ENCODE results near the gene CDC42BPG. TPM values are rescaled to one million over a fixed set of nuclear protein-coding genes. Genes with fewer than 3 reads are reported as not detected.

Gene CDC42BPG
- total RNA-seq, 1 donor from 2014 or later: 16.3 TPM

DNA sequence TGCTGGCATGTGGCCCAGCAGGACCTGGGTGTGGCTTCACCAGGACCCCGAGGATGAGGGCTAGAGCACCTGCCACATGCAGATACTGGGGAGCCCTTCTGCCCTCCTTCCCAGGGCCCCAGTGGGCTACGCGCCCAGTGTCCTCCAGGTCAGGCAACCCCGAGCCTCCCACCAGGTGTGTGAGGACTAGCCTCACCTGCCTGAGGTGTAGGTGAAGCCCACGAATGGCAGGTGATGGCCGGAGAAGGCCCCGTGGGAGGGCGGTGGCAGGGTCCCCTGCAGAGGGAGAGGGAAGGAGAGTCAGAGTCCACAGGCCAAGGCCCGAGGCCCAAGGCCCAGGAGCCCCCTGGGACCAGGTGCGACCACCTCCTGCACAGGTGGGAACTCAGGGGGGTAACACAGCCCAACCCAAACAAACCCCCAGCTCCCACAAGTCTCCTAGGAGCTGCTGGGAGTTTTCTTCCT is 6.5 kb downstream of the CDC42BPG start:
- ATAC-seq (no peak), DNase-seq (no peak)
- TF ChIP-seq, protein P1, sequence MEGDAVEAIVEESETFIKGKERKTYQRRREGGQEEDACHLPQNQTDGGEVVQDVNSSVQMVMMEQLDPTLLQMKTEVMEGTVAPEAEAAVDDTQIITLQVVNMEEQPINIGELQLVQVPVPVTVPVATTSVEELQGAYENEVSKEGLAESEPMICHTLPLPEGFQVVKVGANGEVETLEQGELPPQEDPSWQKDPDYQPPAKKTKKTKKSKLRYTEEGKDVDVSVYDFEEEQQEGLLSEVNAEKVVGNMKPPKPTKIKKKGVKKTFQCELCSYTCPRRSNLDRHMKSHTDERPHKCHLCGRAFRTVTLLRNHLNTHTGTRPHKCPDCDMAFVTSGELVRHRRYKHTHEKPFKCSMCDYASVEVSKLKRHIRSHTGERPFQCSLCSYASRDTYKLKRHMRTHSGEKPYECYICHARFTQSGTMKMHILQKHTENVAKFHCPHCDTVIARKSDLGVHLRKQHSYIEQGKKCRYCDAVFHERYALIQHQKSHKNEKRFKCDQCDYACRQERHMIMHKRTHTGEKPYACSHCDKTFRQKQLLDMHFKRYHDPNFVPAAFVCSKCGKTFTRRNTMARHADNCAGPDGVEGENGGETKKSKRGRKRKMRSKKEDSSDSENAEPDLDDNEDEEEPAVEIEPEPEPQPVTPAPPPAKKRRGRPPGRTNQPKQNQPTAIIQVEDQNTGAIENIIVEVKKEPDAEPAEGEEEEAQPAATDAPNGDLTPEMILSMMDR (IDR thresholded peaks at IDR 0.05): no peak
- intact Hi-C loops (cut with DNase I): no loop called here
- Histone ChIP-seq H3K27ac (no peak overlapping the region), H3K4me1 (peaks cover 6% of the 10 kb centered on the region), H3K9me3 (no peaks in the 10 kb centered on the region), H3K27me3 (ENCODE audit: low read depth) (no peaks in the 10 kb centered on the region), H3K36me3 (peaks cover 41% of the 10 kb centered on the region), H3K4me3 (no peak overlapping the region)

DNA sequence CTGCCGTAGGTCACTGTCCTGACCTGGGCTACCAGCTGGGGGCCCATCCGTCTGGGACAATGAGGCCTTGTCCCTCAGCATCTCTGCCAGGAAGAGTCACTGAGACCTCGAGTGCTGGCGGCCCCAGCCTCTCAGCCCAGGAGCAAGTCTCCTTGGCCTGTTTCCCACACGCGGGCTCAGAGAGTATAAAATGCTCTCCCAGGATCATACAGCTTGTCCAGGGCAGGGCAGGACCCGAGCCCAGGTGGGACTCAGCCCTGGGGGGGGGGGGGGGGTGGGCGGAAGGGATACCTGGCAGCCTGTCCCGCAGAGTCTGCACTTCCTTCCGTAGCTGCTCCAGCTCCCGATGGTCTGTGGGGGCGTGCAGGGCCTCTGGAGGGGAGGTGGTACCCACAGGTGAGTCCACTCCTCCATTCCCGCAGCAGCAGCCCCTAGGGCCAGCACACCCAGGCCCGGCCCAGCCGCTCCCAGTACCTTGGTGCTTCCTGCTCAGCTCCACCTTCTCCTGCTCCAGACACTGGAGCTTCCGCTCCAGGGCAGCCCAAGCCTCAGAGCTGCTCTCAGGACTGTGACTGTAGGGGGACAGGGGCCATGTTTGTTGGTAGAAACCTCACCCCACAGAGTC is 7.9 kb downstream of the CDC42BPG start:
- DNase-seq (no peak), ATAC-seq (no peak)
- intact Hi-C loops (cut with DNase I): no loop called here
- no peak overlapping the region for H3K27ac ChIP-seq
- no peaks in the 10 kb centered on the region for H3K4me1 ChIP-seq
- H3K9me3 ChIP-seq: no peaks in the 10 kb centered on the region
- H3K27me3 ChIP-seq (ENCODE audit: low read depth): no peaks in the 10 kb centered on the region
- TF ChIP-seq, protein P1 (IDR thresholded peaks at IDR 0.05): no peak
- H3K36me3 ChIP-seq: peaks cover 47% of the 10 kb centered on the region
- no peak overlapping the region for H3K4me3 ChIP-seq

DNA sequence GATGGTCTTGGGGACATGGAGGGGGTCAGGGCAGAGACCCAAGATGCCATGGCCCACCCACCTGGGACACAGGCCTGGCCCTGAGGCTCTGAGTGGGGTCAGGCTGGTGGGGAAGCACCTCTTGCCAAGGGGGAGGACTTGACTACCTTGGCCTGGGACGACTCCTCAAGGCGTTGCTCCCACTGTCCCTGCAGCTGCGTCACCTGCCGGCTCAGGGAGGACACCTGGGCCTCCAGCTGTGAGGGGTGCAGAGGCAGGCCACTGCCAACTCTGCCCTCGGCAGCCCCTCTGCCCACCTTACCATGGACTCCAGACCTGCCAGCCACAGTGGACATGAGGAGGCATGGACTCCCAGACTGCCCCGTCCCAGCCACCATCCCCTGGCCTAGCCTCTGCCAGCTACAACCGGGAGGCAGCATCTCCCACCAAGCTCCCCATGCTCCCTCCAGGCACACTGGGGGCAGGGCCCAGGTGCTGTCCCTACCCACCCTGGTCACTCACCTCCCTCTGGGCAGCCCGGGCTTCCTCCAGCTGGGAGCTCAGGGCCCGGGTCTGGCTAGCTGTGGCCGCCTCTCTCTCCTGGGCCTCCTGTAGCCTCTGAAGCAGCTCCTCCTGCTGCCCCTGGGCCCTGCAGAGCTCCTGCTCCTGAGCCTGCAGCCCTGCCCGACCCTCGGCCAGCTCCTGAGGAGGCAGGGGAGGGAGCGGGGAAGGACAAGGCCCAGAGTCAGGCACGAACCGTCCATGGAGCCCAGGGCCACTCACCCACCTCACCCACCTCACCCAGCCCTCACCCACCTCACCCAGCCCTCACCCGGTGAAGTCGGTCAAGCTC is 8.6 kb downstream of the CDC42BPG start:
- Histone ChIP-seq H3K27ac (peak overlapping the region; percentile 34), H3K4me1 (no peaks in the 10 kb centered on the region), H3K36me3 (peaks cover 53% of the 10 kb centered on the region), H3K4me3 (no peak overlapping the region), H3K27me3 (ENCODE audit: low read depth) (no peaks in the 10 kb centered on the region), H3K9me3 (no peaks in the 10 kb centered on the region)
- DNase-seq: no peak
- intact Hi-C loops (cut with DNase I): no loop called here
- peak in 1 of 2 donors; percentile 4 for ATAC-seq
- TF ChIP-seq, protein P1 (IDR thresholded peaks at IDR 0.05): no peak

DNA sequence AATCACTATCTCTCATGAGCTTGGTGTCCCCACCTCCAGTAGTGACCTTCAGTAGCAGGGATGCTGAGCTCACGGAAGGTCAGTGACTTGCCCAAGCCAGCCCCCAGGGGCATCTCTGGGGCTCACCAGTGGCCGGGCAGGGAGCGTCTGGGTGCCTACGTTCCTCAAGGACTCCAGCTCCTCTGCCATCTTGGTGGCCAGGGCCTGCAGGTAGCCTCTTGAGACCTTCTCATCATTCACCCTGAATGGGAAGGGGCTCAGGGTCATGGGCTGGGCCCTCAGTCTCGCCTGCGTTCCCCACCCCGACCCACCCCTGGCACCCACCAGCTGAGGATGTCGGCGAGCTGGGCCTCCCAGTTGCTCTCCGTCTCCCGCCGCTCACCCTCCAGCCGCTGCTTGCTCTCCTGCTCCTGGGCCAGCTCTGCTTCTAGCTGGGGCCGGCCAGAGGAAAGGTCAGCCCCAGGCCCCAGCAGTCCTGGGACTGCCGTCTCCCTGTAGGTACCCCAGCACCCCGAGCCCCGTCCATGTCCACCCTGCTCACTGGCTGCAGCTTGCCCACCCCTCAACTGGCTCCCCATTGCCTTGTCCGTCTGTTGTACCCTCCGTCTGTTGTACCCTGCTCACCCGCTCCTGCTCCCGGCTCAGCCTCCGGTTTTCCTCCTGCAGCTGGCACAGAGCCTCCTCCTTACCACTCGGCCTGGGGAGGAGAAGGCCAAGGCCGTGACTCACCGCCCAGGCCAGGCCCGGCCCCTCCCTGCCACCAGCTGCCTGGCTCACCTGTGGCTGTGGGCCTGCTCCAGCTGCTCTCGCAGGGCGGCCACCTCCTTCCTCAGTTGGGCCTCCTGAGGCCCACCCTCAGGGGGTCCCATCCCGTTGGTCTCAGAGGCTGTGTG is 9.5 kb downstream of the CDC42BPG start:
- no peaks in the 10 kb centered on the region for H3K27me3 ChIP-seq (ENCODE audit: low read depth)
- TF ChIP-seq, protein P1 (IDR thresholded peaks at IDR 0.05): no peak
- no peak overlapping the region for H3K4me3 ChIP-seq
- peaks cover 60% of the 10 kb centered on the region for H3K36me3 ChIP-seq
- peak overlapping the region; percentile 34 for H3K27ac ChIP-seq
- DNase-seq (peak; percentile 80), ATAC-seq (peak; percentile 89 to 93)
- intact Hi-C loops (cut with DNase I): no loop called here
- no peaks in the 10 kb centered on the region for H3K4me1 ChIP-seq
- H3K9me3 ChIP-seq: no peaks in the 10 kb centered on the region

DNA sequence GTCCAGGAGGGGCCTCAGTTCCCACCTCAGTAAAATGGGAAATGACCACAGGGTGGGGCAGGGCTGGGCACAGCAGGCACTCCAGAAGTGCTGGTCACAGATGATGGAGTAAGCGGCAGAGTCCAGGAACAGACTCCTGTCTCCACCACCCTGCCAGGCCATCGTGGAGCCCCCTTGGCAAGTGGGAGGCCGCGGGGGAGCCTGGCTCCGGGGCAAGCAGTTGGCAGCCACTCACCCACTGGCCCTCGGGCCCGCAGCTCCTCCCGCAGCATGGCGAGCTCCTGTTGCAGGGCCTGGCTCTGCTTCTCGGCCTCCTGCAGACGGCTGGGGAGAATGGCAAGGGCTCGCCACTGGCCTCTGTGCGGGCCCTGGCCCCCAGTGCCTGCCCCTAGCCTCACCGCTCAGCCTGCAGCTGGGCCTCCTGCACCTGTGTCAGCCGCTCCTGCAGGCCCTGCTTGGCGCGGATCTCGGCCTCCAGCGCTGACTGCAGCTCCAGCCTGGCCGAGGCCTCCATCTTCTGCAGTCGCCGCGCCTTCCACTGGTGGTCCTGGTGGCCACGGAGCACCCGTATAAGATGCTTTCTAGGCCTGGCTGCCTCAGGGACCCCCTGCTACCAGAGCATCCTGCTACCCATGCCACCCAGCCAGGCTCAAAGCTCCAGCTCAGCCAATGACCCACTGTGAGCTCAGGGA is 10.3 kb downstream of the CDC42BPG start:
- Histone ChIP-seq H3K4me1 (no peaks in the 10 kb centered on the region), H3K9me3 (no peaks in the 10 kb centered on the region), H3K4me3 (no peak overlapping the region), H3K36me3 (peaks cover 60% of the 10 kb centered on the region), H3K27ac (no peak overlapping the region), H3K27me3 (ENCODE audit: low read depth) (no peaks in the 10 kb centered on the region)
- TF ChIP-seq, protein P1 (IDR thresholded peaks at IDR 0.05): no peak
- ATAC-seq (no peak), DNase-seq (no peak)
- intact Hi-C loops (cut with DNase I): no loop called here
